ENCODE results near the gene SERGEF.
"Not testable (repeated sequence)": the region's sequence is repeated elsewhere in the genome, so short reads cannot be mapped to it uniquely, and the experiment has no call there.

The SERGEF gene

GRCh38 chr11:18000128-18000527 is 12.7 kb downstream of the SERGEF start:
- not testable (repeated sequence) for DNase-seq

GRCh38 chr11:17992916-17993315 is 19.9 kb downstream of the SERGEF start:
- no peak for DNase-seq

GRCh38 chr11:17991783-17992433 is 20.9 kb downstream of the SERGEF start:
- DNase-seq, result no peak

GRCh38 chr11:17989306-17989705 is 23.5 kb downstream of the SERGEF start:
- DNase-seq, result no peak

GRCh38 chr11:17988465-17988864 is 24.4 kb downstream of the SERGEF start:
- no peak for DNase-seq

GRCh38 chr11:17987826-17988225 is 25.0 kb downstream of the SERGEF start:
- DNase-seq, result no peak

- no peak for DNase-seq
Measured at GRCh38 chr11:17986711-17987220, 26.1 kb downstream of the SERGEF start.

GRCh38 chr11:17986007-17986710 is 26.7 kb downstream of the SERGEF start:
- no peak for DNase-seq

GRCh38 chr11:17985517-17985916 is 27.3 kb downstream of the SERGEF start:
- DNase-seq, result no peak

GRCh38 chr11:17983569-17983968 is 29.3 kb downstream of the SERGEF start:
- DNase-seq, result no peak

- DNase-seq, result no peak
Measured at GRCh38 chr11:17979770-17980371, 33.0 kb downstream of the SERGEF start.

- no peak for DNase-seq
Measured at GRCh38 chr11:17978553-17979287, 34.1 kb downstream of the SERGEF start.

- no peak for DNase-seq
Measured at GRCh38 chr11:17976651-17977050, 36.2 kb downstream of the SERGEF start.

- DNase-seq, result no peak
Measured at GRCh38 chr11:17974246-17974645, 38.6 kb downstream of the SERGEF start.

- no peak for DNase-seq
Measured at GRCh38 chr11:17972987-17973386, 39.9 kb downstream of the SERGEF start.

- DNase-seq, result no peak
Measured at GRCh38 chr11:17968206-17968605, 44.6 kb downstream of the SERGEF start.

- DNase-seq, result no peak
Measured at GRCh38 chr11:17967661-17968060, 45.2 kb downstream of the SERGEF start.

GRCh38 chr11:17960091-17960490 is 52.8 kb downstream of the SERGEF start:
- DNase-seq, result no peak

GRCh38 chr11:17958446-17958845 is 54.4 kb downstream of the SERGEF start:
- DNase-seq, result no peak

- no peak for DNase-seq
Measured at GRCh38 chr11:17954395-17955252, 58.2 kb downstream of the SERGEF start.

GRCh38 chr11:17952487-17952886 is 60.4 kb downstream of the SERGEF start:
- DNase-seq, result no peak

GRCh38 chr11:17951685-17952388 is 61.0 kb downstream of the SERGEF start:
- no peak for DNase-seq

Measured in activated gamma-delta T cell (primary cell).